Femur (tissue), 1 donor: Measurements from ENCODE around the gene LRRC1.

Experiments used
- DNase-seq: peaks from one replicate; pipeline ENCODE4 v3.0.0-alpha.2; 2017

The LRRC1 gene

DNA sequence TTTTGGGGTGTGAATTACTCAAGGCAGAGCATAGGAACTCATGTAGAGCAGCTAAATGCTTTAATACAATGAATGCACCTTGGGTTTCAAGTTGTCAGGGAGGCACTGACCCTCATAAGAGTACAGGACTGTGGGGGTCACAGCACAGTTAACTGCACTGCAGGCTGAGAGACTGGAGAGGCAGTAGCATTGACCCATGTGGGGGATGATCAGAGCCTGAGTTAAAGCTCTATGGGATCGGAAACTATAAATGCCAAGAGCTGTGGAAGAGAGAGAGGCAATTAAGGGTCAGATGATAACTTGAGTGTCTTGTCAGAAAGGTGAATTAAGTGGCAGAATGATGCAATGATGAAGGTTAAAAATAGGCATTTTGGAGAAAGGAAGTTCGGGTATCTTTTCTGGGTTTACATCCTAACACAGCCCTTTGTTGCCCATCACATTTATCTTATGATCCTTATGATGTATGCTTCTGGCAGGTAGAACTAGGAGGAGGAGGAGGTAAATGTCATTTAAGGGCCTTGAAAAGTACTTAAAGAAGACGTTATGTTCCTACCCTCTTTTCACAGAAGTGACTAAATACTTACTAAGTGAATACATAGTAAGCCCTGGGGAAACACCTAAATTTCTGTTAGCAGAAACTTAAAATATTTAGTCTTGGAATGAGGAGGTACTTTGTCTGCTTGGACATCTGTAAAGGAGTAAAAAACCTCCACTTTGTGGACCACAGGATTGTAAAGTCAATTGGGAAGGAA is 24.2 kb downstream of the LRRC1 start:
- DNase-seq: no peak

DNA sequence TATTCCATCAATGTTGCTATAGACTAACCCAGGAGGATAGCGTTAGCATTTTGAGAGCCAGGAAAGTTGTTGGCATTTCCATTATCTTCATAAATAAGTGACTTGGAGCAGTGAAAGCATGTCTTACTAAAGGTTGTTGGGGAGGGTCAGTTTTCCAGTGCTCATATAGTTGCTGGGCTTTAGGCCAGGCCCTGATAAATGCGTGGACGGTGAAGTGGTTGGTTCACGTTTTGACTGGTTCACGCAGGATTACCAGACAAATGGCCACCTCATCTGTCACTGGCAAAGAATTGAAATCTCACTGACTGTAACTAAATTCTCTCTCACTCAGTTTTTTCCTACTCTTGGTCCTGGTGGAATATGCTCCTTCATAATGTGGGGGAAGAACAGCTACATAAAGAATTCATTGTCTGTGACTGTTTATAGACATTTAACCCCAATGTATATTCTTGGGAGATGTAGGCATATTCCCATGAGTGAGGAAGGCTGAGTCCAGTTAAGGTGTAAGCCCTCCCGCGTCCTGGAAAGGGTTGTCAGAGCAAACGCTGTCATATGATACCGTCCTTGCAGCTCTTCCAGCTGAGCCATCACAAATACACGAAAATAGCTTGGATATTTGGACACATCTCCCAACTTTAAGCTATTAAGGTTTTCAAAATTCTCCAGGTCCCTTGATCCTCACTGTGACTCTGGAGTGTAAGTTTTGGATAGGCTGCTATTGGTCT is 27.8 kb downstream of the LRRC1 start:
- DNase-seq: peak; percentile 64

- no peak for DNase-seq
Observed at GRCh38 chr6:53824714-53825113, 29.9 kb downstream of the LRRC1 start.

- no peak for DNase-seq
Observed at GRCh38 chr6:53825532-53826321, 30.9 kb downstream of the LRRC1 start.

DNA sequence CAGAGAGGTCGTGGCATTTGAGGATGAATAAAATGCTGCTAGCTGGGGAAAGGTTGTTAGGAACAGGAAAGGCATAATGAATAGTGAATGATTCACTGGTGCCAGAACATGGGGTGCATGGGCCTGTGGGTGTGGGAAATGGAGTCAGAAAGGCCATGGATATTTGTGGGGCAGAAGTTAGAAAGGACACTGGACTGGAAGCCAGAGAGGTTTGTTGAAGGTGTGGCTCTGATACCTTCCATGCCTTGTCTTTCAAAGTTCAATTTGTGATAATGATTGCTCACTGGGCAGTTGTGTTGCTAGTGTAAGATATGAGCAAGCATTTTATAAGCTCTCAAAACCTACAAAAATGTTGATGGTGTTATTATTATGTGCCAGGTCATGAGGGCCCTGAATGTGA is 32.7 kb downstream of the LRRC1 start:
- DNase-seq: no peak

DNA sequence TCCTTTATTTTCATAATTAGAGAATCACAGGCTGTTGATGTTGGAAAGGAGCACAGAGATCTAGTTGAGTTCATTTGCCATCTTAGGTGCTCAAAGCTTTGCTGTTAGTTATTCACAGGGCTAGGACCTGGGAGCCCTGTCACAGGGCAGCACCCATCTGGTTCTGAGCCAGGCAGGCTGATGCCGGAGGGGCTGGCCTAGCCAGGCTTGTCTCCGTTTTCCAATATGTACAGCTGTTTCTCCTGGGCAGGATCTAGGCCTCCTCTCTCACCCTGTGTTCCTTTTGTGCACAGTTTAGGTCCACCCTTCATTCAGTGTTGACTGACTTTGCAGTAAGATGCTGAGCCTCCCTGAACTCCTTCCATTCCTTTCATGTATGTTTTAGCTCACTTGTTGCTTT is 33.4 kb downstream of the LRRC1 start:
- no peak for DNase-seq

- no peak for DNase-seq
Observed at GRCh38 chr6:53828966-53829697, 34.3 kb downstream of the LRRC1 start.

DNA sequence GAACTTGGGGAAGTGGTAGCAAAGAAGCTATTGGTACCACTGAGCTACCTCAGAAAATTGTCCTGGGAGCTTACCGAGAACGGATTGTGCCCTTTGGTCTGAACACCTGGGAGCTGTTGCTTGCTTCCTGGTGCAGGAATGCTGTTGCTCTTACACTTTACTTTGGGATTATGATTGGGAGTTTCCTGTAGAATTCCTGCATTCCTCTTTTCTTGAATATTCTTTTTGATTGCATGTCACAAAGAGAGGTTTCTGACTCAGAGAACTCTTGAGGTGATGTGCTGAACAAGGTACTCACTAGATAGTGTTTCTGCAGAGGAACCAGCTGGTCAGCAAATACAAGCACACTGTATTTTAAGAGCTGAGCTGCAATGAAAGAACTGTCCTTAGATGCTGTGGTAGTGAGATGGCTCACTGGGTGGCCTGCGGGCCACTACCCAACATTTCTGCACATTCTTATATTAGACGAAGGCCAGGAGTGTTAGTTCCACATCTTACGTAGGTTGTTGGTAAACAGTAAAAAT is 35.0 kb downstream of the LRRC1 start:
- no peak for DNase-seq

GRCh38 chr6:53830366-53830765 is 35.6 kb downstream of the LRRC1 start:
- no peak for DNase-seq

GRCh38 chr6:53831081-53831869 is 36.5 kb downstream of the LRRC1 start:
- no peak for DNase-seq

- DNase-seq: no peak
Observed at GRCh38 chr6:53831936-53832660, 37.3 kb downstream of the LRRC1 start.

DNA sequence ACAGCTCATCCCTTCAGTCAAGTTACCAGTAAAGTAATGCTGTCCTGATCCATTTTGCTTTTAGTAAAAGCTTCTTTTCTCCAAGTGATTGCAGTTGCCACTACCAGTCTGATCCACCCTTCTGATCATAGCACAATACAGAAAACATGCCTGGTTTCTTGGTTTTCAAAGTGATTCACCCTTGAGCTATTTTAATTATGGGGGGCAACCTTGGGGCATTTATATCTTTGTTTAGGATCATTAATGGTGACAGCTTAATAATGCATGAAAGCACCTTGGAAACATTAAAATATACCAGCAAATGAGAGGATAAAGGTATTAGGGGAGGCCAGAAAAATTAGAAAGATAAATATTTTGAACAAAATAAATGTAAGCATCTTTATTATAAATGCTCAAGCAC is 38.4 kb downstream of the LRRC1 start:
- no peak for DNase-seq

DNA sequence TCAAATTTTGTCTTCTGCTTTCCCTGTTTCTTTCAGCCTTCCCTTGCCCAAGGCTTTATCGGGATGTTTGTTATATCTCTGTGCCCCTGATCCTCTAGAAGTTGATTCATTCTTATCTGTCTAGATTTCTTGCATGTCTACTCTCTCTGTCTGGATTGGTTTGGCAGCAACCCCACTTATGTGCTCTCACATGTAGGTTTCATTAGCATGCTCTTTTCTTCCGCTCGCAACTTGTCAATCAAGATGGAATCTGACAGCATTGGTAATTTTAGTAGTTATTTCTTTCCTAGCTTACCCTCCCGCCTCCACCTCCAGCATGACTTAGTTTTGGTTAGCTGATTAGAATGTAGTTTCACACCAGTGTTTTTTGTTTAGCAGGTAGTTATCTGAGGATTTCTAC is 39.3 kb downstream of the LRRC1 start:
- DNase-seq: no peak

- peak; percentile 42 for DNase-seq
Observed at GRCh38 chr6:53837865-53838769, 43.3 kb downstream of the LRRC1 start.

GRCh38 chr6:53840027-53840426 is 45.2 kb downstream of the LRRC1 start:
- DNase-seq: no peak

DNA sequence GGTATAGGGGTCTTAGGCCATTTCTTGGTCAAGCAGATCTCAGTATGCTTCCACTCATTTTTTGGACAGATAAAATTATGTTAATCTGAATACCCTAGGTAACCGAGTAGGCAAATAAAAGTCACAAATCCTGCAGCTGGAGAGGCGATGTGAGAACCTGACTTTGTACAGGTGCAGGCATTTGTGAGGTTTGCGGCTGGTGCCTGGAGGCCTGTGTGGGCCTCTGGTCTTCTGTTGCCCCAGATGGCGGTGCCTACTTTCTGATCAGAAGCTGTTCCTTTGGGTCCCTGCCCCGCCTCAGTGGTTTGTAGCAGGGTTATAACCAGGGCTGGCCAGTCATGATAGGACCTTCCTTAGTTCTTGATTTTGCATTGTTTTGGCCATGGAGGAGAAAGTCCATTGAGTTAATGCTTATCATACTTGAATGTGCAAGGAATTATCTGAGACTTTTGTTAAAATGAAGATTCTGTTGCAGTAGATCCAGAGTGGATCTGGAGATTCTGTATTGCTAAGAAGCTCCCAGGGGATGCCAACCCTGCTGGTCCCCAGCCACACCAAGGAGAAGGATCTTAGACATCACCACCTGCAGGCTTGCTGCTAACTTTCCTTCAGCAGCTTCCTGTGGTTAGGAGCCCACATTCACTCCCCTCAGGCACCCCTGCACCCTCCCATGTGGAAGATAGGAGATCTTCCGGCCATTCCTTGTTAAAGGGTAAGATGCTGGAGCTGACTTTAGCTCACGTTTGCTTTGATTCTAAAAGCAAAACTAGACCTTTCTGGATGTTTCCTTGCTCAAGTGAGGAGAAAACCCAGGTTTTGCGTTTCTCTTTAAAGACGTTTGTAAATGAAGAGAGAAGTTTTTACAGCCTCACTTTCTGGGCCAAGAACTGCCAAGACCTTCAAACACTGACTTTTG is 50.7 kb downstream of the LRRC1 start:
- DNase-seq: no peak

- DNase-seq: no peak
Observed at GRCh38 chr6:53846250-53846649, 51.4 kb downstream of the LRRC1 start.

DNA sequence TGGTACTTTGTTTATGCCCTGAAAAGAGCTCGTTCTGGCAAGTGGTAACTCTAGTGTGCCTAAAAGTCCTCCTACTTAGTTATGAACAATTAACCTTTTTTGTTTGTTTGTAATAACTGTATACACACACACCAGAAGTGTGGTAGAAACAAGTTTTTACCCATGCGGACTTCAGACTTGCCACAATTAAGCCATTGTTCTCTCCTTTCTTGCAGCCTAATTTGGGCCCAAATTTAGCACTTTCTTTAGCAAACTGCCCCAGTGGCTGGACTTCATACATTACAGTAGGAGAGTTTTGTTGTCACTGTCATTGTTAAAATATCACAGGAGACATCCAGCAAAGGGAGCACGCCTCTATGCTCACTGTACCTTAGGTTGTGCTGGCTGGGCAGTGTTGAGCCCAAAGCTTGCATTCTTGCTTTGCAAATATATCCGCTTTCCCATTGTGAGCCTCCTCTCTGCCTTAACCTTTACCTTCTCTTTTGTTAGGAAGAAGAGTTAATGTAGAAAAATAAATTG is 53.0 kb downstream of the LRRC1 start:
- DNase-seq: no peak

- DNase-seq: no peak
Observed at GRCh38 chr6:53850527-53850926, 55.7 kb downstream of the LRRC1 start.
